GM12891 (cell line): Measurements from ENCODE around the gene COL5A1.

Experiments used
- PAX5 ChIP-seq: IDR thresholded peaks from 2 replicates; pipeline ENCODE4 v1.6.1; 2011; ENCODE audit warnings: low read length, moderate library complexity, mild to moderate bottlenecking; ENCODE audit not compliant: insufficient read depth, severe bottlenecking
- POLR2A ChIP-seq: IDR thresholded peaks from 2 replicates; pipeline ENCODE4 v1.6.1; 2011; ENCODE audit warnings: low read depth, low read length, control low read depth
- POLR2AphosphoS5 ChIP-seq: IDR thresholded peaks from 2 replicates; pipeline ENCODE4 v1.6.1; 2011; ENCODE audit warnings: low read depth, low read length, control low read depth
- POU2F2 ChIP-seq: IDR thresholded peaks from 2 replicates; pipeline ENCODE4 v1.6.1; 2011; ENCODE audit warnings: low read depth, mild to moderate bottlenecking, control low read depth, low read length, moderate library complexity
- TAF1 ChIP-seq: IDR thresholded peaks from 2 replicates; pipeline ENCODE4 v1.6.1; 2011; ENCODE audit warnings: low read depth, low read length, control low read depth

DNA sequence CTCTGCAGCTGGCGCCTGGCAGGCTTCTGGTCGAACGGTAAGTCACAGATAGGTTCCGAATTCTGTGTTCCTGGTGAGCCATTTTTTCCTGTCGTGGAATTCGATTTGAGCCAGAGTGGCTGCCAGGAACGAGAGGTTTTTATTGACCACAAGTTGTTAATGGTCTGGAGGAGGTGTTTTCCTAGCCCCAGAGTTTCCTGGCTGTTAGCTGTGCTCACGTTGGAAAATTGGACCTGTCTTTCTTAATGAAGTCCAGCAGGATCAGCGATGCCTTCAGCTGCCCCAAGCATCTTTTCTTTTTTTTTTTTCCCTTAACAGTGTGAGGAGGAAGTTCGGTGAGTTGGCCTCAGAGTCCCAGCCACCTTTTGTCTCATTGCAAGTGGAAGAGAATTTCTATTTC lies 62.9 kb downstream of the COL5A1 start:
- TF ChIP-seq POLR2AphosphoS5: no peak
- no peak for TF ChIP-seq POLR2A
- TF ChIP-seq TAF1: no peak
- no peak for TF ChIP-seq POU2F2
- TF ChIP-seq PAX5: no peak
